ENCODE data around the gene SP2. TPM values are rescaled to one million over a fixed set of nuclear protein-coding genes. Genes with fewer than 3 reads are reported as not detected.

Gene SP2
- 10 to 100 TPM; 17.4 to 19.5 TPM for total RNA-seq

DNA sequence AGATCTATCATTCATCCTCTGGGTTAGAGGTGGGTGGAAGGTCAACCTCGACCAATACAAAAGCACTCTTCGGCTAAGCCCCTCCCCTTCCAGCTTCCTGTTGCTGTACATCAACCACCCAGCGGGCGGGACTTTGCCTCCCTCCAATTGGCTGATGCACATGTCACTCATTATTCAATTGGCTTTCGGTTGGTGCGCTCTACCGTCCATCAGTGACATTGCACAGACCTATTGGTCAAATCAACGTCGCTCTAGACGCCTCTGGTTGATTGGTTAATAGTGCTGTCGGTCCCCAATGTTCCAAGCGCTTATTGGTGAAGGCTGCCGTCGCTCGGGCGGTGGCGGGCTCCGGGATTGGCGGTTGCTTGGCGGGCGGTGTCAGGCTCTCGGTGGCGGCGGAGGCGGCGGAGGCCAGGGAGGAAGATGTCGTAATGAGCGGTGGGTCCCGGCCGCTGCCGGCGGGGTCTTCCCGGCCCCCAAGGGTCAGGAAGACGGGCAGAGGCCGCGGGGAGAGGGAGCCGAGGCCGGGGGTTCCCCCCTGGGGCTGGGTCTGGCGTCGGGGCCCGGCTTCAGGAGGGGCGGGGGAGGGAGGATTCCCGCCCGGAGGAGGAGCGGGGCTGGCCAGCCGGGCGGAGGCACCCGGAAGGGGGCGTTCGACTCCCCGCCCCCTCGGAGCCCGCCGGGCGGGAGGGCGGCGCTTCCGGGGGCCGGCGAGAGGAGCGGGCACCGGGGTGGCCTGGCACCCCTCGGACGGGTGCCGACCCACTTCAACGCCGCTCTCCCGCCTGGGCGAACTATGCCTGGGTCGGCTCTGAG, at the start of gene SP2:
TSS of gene SP2 (plus strand) at position 381 of the 816 bp plus-strand sequence. CDS start at position 432, 51 bp downstream.
- Mint-ChIP-seq H3K27me3 (ENCODE audit: low read depth) (no peaks in the 10 kb centered on the region), H3K4me3 (peak within 1 kb of the TSS; percentile 93), H3K4me1 (ENCODE audit: low read depth) (peaks cover 41% of the 10 kb centered on the region), H3K9me3 (no peaks in the 10 kb centered on the region), H3K27ac (peak within 1 kb of the TSS; percentile 95), H3K36me3 (ENCODE audit: low read depth) (peaks cover 8% of the 10 kb centered on the region)
- peak; percentile 100 for DNase-seq
- intact Hi-C loops (cut with micrococcal nuclease) = loop anchor here (1.0 to 5.0 kb wide), 8 partner anchors 45 to 247 kb away; partner anchors contain the start of genes CDK5RAP3, KPNB1, LRRC46 and MRPL10
- CTCF ChIA-PET = interaction anchor here (0.5 to 15.6 kb wide), 13 partner anchors 10 to 124 kb away, joined by 3 to 460 read pairs (median 3); partner anchors contain the start of genes CDK5RAP3, PNPO, SCRN2 and SP6

DNA sequence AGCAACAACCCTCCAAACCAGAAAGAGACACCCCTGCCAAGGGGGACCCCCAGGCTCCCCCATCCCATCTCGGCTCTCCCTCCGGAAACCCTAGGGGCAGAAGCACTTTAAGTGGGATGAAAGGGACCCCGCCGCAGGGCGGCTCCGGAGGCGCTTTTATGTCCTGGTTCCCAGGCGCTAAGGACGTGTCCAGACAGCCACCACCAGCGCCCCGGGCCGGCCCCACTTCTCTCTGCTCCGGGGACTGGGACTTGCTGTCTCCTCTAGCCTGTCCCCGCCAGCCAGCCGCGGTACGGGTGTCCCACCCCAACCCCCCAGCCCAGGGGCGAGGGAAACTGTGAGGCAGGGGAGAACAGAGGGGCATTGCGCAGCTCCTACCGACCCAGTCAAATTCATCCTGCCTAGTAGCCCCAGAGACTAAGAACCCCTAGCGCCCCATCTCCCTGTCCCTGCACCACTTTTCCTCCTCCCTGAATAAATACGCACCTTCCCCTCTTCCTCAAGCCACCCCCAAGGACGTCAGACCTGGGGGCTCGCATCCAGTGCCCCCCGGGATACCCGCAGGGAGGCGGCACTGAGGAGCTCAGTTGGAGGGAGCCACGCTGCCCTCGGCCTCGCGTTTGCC, 49.2 kb upstream of the SP2 start:
- DNase-seq = no peak
- Mint-ChIP-seq H3K27me3 (ENCODE audit: low read depth) (peaks cover 55% of the 10 kb centered on the region), H3K27ac (no peak overlapping the region), H3K4me3 (no peak overlapping the region), H3K36me3 (ENCODE audit: low read depth) (no peaks in the 10 kb centered on the region), H3K9me3 (no peaks in the 10 kb centered on the region), H3K4me1 (ENCODE audit: low read depth) (peaks cover 28% of the 10 kb centered on the region)
- CTCF ChIA-PET = interaction anchor here (0.7 to 14.9 kb wide), 9 partner anchors 10 to 123 kb away, joined by 3 to 460 read pairs (median 3); partner anchors contain the start of gene SP2
- intact Hi-C loops (cut with micrococcal nuclease) = loop anchor here (1.0 to 10.0 kb wide), 2 partner anchors 43 to 258 kb away; partner anchors contain the start of genes CBX1 and SNX11

DNA sequence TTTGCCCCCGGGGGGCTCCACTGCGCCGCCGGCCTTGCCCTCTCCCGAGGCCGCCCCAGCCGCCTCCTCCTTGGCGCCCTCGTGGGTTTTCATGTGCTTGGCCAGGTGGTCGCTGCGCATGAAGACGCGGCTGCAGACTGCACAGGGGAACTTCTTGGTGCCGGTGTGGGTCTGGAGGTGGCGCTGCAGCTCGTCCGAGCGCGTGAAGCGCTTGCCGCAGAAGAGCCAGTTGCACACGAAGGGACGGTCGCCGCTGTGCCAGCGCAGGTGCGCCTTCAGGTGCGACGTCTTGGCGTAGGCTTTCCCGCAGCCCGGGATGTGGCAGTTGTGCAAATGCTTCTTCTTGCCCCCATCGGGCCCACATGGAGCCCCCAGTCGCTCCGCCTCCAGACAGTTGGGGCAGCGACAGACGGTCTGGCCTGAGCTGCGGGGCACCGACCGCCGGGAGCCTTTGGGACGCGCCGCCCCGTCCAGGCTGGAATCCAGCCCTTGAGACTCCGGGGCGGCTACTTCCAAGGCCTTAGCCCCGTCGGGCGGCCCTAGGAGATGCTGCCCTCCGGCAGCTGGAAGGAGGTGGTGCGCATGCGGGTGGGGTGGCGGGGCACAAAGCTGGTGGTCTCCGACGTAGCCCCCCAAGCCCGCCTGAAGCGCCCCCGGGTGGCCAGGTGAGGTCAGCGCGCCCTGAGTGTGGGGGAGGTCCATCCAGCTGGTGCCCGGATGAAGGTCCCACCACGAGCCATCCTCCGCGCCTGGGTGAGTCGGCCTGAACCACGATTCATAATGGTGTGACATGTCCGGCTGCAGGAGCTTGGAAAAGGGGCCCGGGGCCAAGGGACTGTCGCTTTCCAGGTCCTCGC, 48.5 kb upstream of the SP2 start:
- Mint-ChIP-seq H3K27ac (no peak overlapping the region), H3K4me3 (no peak overlapping the region), H3K27me3 (ENCODE audit: low read depth) (peaks cover 63% of the 10 kb centered on the region), H3K9me3 (no peaks in the 10 kb centered on the region), H3K4me1 (ENCODE audit: low read depth) (peaks cover 28% of the 10 kb centered on the region), H3K36me3 (ENCODE audit: low read depth) (no peaks in the 10 kb centered on the region)
- CTCF ChIA-PET = interaction anchor here (0.6 to 14.9 kb wide), 7 partner anchors 9 to 674 kb away, joined by 3 to 460 read pairs (median 4); partner anchors contain the start of gene SP2
- intact Hi-C loops (cut with micrococcal nuclease) = loop anchor here (1.0 to 10.0 kb wide), 2 partner anchors 43 to 257 kb away; partner anchors contain the start of genes CBX1 and SNX11
- DNase-seq = peak; percentile 55

DNA sequence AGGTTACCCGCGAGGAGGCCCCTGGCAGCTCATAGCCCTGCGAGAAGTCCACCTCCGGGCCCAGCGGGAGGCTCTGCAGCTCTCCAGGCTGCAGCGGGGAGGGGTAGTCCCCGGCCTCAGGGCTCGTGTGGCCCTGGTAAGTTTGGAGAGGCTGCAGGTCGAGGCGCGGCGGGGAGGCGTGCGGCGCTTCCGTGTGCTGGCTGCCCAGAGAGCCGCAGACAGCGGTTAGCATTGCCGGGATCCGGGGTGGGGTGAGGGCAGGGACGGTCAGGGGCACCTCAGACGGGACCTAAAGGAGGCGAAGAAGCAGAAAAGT, 47.9 kb upstream of the SP2 start:
- no peak for DNase-seq
- H3K36me3 Mint-ChIP-seq (ENCODE audit: low read depth) = no peaks in the 10 kb centered on the region
- H3K4me3 Mint-ChIP-seq = no peak overlapping the region

DNA sequence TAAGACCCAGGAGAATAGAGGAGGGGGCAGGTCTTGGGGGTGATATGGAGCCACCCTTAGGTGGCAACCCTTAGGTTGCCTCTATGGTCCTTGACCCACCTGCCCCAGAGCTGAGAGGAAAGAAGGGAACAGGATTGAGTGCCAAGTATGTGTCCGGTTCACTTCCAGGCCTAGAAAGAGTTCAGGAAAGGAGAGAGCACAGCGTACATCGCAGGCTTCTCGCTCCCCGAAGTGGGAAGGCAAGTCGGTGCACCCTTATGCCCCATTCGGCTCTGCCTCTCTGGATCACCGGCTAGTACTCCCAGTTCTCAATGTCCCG, 45.7 kb upstream of the SP2 start:
- no peak overlapping the region for H3K27ac Mint-ChIP-seq
- intact Hi-C loops (cut with micrococcal nuclease) = no loop called here

More for the DNA sequence above, 47.9 kb upstream of the SP2 start:
- Mint-ChIP-seq H3K9me3 (no peaks in the 10 kb centered on the region), H3K4me1 (ENCODE audit: low read depth) (peaks cover 24% of the 10 kb centered on the region), H3K27me3 (ENCODE audit: low read depth) (peaks cover 68% of the 10 kb centered on the region), H3K27ac (no peak overlapping the region)
- intact Hi-C loops (cut with micrococcal nuclease) = loop anchor here (10.0 kb wide), 1 partner anchor 257 kb away; the partner anchor contains the start of genes CBX1 and SNX11
- CTCF ChIA-PET = interaction anchor here (0.6 to 14.9 kb wide), 4 partner anchors 8 to 674 kb away, joined by 3 to 460 read pairs (median 6); partner anchors contain the start of gene SP2

DNA sequence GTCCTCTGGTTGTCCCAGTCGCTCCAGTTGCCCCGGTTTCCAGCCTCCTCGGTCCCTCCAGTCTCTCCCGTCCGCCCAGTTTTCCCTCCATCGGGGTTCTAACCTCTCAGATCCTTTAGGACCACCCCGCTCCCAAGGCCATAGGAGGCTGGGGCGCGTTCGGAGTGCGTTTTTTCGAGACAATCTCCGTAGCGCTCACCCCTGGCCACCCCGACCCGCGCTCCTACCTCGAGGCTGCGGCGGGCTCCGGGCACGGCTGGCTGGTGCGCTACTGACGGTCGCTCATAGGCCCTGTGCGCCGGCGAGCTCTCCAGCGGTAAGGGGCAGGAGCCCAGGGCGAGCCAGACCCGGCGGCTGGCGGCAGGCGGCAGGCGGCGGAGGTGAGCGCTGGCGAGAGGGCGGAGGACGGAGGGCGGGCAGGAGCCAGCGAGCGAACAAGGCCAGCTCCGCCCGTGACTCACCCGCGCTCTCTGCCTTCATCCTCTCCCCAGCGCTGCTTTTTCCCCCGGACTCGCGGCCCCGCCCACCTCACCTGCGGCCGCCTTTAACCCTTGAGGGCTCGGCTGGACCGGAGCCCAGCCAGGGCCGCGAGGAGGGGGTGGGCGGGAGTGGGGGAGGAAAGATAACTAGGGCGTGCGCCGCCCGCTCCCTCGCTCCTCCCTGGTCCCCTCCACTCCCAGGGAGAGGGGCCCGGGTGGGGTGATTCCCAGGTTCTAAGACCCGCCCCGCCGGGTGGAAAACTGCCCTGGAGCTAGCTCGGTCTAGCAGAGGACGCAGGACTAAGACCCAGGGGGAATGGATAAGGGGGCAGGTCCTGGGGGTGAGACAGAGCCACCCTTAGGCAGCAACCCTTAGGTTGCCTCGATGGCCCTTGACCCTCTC, 45.1 kb upstream of the SP2 start, which contains the start of gene SP6:
TSS of gene SP6 (minus strand) at position 472 of the 882 bp plus-strand sequence. CDS start 2,734 bp downstream, outside the sequence.
- CTCF ChIA-PET = interaction anchor here (0.6 to 14.9 kb wide), 5 partner anchors 8 to 224 kb away, joined by 4 to 460 read pairs (median 9); partner anchors contain the start of genes SCRN2 and SP2
- peaks cover 23% of the 10 kb centered on the region for H3K4me1 Mint-ChIP-seq (ENCODE audit: low read depth)
- H3K36me3 Mint-ChIP-seq (ENCODE audit: low read depth) = no peaks in the 10 kb centered on the region
- no peak within 1 kb of the TSS for H3K27ac Mint-ChIP-seq
- H3K27me3 Mint-ChIP-seq (ENCODE audit: low read depth) = peaks cover 81% of the 10 kb centered on the region
- peak within 1 kb of the TSS; percentile 17 for H3K4me3 Mint-ChIP-seq
- H3K9me3 Mint-ChIP-seq = no peaks in the 10 kb centered on the region
- intact Hi-C loops (cut with micrococcal nuclease) = no loop called here
- DNase-seq = peak; percentile 73

More for the DNA sequence above, 45.7 kb upstream of the SP2 start:
- peak overlapping the region; percentile 17 for H3K4me3 Mint-ChIP-seq
- H3K36me3 Mint-ChIP-seq (ENCODE audit: low read depth) = no peaks in the 10 kb centered on the region
- CTCF ChIA-PET = interaction anchor here (0.6 to 14.9 kb wide), 6 partner anchors 7 to 224 kb away, joined by 3 to 460 read pairs (median 6); partner anchors contain the start of genes SCRN2 and SP2
- no peaks in the 10 kb centered on the region for H3K9me3 Mint-ChIP-seq
- H3K27me3 Mint-ChIP-seq (ENCODE audit: low read depth) = peaks cover 82% of the 10 kb centered on the region
- H3K4me1 Mint-ChIP-seq (ENCODE audit: low read depth) = peaks cover 23% of the 10 kb centered on the region
- no peak for DNase-seq

DNA sequence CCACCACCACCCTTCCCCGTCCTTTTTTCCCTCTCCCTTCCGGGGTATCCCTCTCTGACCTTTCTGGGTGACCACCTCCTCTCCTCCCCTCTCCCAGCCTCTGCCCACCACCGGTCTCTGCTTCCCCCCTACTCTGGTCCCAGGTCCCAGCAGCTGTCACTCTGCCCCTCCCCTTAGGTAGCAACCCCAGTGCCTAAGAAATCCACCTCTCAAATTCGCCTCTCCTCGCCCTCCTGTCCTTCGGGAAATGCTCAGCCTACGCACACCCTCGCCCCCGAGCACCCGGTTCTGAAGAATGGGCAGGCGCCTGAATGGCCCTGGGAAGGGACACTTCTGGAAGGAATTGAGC, 44.3 kb upstream of the SP2 start:
- Mint-ChIP-seq H3K4me1 (ENCODE audit: low read depth) (peaks cover 23% of the 10 kb centered on the region), H3K27me3 (ENCODE audit: low read depth) (peaks cover 74% of the 10 kb centered on the region), H3K36me3 (ENCODE audit: low read depth) (no peaks in the 10 kb centered on the region), H3K27ac (no peak overlapping the region), H3K9me3 (no peaks in the 10 kb centered on the region), H3K4me3 (no peak overlapping the region)
- intact Hi-C loops (cut with micrococcal nuclease) = no loop called here
- CTCF ChIA-PET = interaction anchor here (3.5 to 14.9 kb wide), 2 partner anchors 9 to 37 kb away, joined by 17 to 460 read pairs; partner anchors contain the start of gene SP2
- no peak for DNase-seq

DNA sequence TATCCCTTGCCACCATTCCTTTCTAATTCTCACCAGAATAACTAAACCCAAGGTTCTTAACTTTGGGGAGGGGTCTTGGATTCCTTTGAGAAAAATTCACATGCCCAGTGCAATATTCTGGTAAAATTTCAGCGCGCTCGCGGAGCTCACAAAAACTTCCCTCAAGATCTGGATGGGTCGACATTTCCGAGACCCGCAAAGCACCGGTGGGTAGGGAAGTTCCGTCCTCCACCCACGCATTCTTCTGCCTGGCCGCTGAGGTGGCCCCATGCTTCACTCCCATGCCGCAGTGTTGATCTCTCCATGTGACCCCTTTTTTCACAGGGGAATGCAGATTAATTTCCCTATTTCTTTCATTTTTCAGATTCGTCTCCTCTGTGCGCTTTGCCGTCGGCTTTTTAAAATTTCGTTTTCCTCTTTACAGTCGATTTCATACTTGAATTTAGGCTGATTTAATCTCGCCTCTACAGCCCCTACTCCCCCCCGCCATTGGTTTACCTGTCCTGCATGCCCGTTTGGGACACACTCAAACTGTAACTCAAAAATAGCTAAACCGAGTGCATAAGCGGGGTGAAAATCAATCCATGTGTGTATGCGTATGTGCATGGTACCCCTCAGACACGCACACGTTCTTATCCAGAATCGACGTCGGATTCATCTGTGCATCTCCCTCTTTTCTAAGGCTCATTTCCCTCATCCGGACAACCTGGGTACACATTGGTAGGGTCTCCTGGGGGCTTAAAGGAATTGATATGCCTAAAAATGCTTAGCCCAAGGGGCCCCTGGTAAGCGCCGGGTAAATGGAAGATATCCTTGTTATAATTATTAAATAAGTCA, 43.7 kb upstream of the SP2 start:
- no peak for DNase-seq
- H3K27me3 Mint-ChIP-seq (ENCODE audit: low read depth) = peaks cover 68% of the 10 kb centered on the region
- intact Hi-C loops (cut with micrococcal nuclease) = no loop called here
- CTCF ChIA-PET = interaction anchor here (3.5 to 14.9 kb wide), 2 partner anchors 9 to 36 kb away, joined by 17 to 460 read pairs; partner anchors contain the start of gene SP2
- no peaks in the 10 kb centered on the region for H3K36me3 Mint-ChIP-seq (ENCODE audit: low read depth)
- peaks cover 18% of the 10 kb centered on the region for H3K4me1 Mint-ChIP-seq (ENCODE audit: low read depth)
- no peaks in the 10 kb centered on the region for H3K9me3 Mint-ChIP-seq
- H3K27ac Mint-ChIP-seq = no peak overlapping the region
- no peak overlapping the region for H3K4me3 Mint-ChIP-seq

DNA sequence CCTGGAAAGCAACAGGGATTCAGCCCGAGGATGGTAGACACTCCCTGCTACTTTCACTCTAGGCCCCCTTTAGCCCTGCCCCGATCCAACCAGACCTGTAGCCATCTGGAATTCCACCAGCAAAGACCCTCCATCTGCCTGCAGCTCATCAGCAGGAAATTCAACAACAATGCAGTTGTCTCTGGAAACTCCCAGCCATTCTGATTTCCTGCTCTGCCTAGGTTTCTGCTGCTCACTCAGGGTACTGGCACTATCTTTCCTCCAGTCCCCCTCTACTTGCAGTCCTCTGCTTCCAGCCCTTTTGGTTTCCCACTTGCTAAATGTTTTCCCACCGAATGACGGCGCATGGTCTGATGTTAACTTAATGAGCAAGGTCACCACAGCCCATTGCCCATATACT, 42.4 kb upstream of the SP2 start:
- intact Hi-C loops (cut with micrococcal nuclease) = no loop called here
- no peak for DNase-seq
- H3K27me3 Mint-ChIP-seq (ENCODE audit: low read depth) = peaks cover 62% of the 10 kb centered on the region
- no peaks in the 10 kb centered on the region for H3K36me3 Mint-ChIP-seq (ENCODE audit: low read depth)
- H3K4me1 Mint-ChIP-seq (ENCODE audit: low read depth) = peaks cover 18% of the 10 kb centered on the region
- H3K27ac Mint-ChIP-seq = no peak overlapping the region
- H3K9me3 Mint-ChIP-seq = no peaks in the 10 kb centered on the region
- CTCF ChIA-PET = interaction anchor here (1.0 to 14.9 kb wide), 3 partner anchors 10 to 35 kb away, joined by 3 to 460 read pairs (median 17); partner anchors contain the start of gene SP2
- no peak overlapping the region for H3K4me3 Mint-ChIP-seq

DNA sequence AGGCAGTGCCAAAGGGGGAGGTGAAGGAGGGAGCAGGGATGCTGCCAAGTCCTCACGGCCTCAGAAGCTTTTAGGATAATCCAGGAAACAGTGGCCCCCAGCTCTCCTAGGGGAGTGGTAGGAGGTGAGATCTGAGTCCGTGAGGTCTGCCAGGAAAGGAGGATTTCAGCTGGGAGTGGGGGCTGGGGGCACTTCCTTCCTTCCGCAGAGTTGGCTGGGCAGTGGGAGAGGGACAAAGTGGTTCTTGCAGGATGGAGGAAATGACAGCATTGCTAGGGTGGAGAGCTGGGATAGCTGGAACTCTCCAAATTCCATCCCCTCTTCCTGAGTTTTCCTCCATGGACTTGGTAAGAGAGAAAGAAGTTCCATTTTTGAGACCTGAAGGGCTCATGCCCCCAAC, 40.3 kb upstream of the SP2 start:
- H3K27me3 Mint-ChIP-seq (ENCODE audit: low read depth) = peaks cover 40% of the 10 kb centered on the region
- no peaks in the 10 kb centered on the region for H3K36me3 Mint-ChIP-seq (ENCODE audit: low read depth)
- H3K27ac Mint-ChIP-seq = no peak overlapping the region
- no peak for DNase-seq
- CTCF ChIA-PET = interaction anchor here (1.0 to 1.9 kb wide), 5 partner anchors 8 to 123 kb away, joined by 3 to 8 read pairs (median 3); partner anchors contain the start of gene SCRN2
- H3K4me1 Mint-ChIP-seq (ENCODE audit: low read depth) = peaks cover 12% of the 10 kb centered on the region
- no peak overlapping the region for H3K4me3 Mint-ChIP-seq
- intact Hi-C loops (cut with micrococcal nuclease) = no loop called here
- H3K9me3 Mint-ChIP-seq = no peaks in the 10 kb centered on the region

Data from activated naive CD4-positive, alpha-beta T cell treated with anti-CD3 and anti-CD28 coated beads for 36 hours (primary cell).